ENCODE measurements around the gene TIMP3. TPM values are rescaled to one million over a fixed set of nuclear protein-coding genes. Genes with fewer than 3 reads are reported as not detected.
"Not testable (repeated sequence)": the region's sequence is repeated elsewhere in the genome, so short reads cannot be mapped to it uniquely, and the experiment has no call there.

TIMP3 gene
- polyA plus RNA-seq, 1 donor from 2014 or later = 0.72 TPM

DNA sequence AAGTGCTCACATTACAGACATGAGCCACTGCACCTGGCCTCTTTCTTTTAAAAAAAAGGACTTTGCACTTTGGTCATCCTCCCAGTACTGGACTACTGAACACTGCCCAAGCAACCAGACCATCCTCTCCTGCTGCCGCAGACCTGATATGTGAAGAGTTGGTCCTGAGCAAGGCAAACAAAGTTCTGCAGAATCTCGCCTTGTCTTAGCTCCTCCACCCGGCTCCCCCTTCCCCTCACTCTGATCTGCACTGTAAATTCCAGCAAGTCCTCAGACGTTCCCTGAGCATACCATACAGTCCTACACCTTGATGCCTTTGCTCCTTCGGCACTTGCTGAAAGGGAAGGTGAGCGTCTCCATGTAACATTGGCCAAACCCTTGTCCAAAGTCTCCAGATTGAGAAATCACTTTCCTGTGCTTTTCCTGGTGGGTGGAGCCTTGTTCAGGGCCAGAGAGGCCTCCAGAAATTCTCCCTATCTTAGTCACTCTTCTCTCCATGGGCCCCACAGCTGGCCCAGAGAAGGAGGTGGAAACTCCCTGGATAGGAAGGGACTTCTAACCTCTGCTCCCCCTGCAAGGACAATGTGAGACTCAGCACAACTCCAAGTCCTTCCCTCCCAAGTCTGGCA is 47.0 kb upstream of the TIMP3 start:
- H3K79me2 ChIP-seq (replicated peaks; ENCODE audit: insufficient read depth, low read length) = no peaks in the 10 kb centered on the region

DNA sequence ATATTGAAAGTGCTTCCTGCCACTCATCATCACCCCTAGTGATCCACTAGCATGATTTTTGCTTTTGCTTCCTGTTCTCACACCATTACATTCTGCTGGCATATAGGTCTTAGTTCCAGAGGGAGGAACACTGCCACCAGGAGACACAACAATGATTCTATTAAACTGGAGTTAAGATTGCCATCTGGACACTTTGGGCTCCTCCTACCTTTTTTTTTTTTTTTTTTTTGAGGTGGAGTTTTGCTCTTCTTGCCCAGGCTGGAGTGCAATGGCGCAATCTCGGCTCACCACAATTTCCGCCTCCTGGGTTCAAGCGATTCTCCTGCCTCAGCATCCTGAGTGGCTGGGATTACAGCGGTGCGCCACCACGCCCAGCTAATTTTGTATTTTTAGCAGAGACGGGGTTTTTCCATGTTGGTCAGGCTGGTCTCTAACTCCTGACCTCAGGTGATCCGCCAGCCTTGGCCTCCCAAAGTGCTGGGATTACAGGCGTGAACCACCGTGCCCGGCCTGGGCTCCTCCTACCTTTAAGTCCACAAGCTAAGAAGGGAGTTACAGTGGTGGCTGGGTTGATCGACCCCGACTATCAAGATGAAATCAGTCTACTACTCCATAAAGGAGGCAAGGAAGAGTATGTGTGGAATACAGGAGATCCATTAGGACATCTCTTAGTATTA is 44.3 kb upstream of the TIMP3 start:
- H3K9me3 ChIP-seq (ENCODE audit: low read length); H3K9ac ChIP-seq (ENCODE audit: low read length); H3K27me3 ChIP-seq (ENCODE audit: insufficient read depth, low read depth, low read length); H3K4me3 ChIP-seq (ENCODE audit: low read length); H3K79me2 ChIP-seq (replicated peaks; ENCODE audit: insufficient read depth, low read length); H3K27ac ChIP-seq (ENCODE audit: low read length); H3K9me2 ChIP-seq (ENCODE audit: insufficient read depth, low read length); H3K36me3 ChIP-seq (ENCODE audit: insufficient read depth, low read length); H3F3A ChIP-seq (ENCODE audit: insufficient read depth, low read length, poor library complexity, severe bottlenecking); H2AFZ ChIP-seq (ENCODE audit: low read depth, low read length); H4K20me1 ChIP-seq (ENCODE audit: insufficient read depth); H3K4me2 ChIP-seq (ENCODE audit: low read length): not testable (repeated sequence)

More for the DNA sequence above, 47.0 kb upstream of the TIMP3 start:
- TF ChIP-seq EZH2 (IDR thresholded peaks at IDR 0.05; ENCODE audit: borderline replicate concordance, insufficient read depth, low read length, poor library complexity, severe bottlenecking) (no peak), EP300 (conservative IDR thresholded peaks at IDR 0.05; ENCODE audit: poor library complexity, severe bottlenecking) (no peak), MXI1 (conservative IDR thresholded peaks at IDR 0.05; ENCODE audit: poor library complexity, severe bottlenecking) (no peak), POLR2AphosphoS5 (IDR thresholded peaks at IDR 0.05) (no peak), RAD21 (conservative IDR thresholded peaks at IDR 0.05) (no peak), TAF1 (IDR thresholded peaks at IDR 0.05; ENCODE audit: low read depth) (no peak), SMC3 (conservative IDR thresholded peaks at IDR 0.05; ENCODE audit: poor library complexity) (no peak)
- TF ChIP-seq, protein P1, sequence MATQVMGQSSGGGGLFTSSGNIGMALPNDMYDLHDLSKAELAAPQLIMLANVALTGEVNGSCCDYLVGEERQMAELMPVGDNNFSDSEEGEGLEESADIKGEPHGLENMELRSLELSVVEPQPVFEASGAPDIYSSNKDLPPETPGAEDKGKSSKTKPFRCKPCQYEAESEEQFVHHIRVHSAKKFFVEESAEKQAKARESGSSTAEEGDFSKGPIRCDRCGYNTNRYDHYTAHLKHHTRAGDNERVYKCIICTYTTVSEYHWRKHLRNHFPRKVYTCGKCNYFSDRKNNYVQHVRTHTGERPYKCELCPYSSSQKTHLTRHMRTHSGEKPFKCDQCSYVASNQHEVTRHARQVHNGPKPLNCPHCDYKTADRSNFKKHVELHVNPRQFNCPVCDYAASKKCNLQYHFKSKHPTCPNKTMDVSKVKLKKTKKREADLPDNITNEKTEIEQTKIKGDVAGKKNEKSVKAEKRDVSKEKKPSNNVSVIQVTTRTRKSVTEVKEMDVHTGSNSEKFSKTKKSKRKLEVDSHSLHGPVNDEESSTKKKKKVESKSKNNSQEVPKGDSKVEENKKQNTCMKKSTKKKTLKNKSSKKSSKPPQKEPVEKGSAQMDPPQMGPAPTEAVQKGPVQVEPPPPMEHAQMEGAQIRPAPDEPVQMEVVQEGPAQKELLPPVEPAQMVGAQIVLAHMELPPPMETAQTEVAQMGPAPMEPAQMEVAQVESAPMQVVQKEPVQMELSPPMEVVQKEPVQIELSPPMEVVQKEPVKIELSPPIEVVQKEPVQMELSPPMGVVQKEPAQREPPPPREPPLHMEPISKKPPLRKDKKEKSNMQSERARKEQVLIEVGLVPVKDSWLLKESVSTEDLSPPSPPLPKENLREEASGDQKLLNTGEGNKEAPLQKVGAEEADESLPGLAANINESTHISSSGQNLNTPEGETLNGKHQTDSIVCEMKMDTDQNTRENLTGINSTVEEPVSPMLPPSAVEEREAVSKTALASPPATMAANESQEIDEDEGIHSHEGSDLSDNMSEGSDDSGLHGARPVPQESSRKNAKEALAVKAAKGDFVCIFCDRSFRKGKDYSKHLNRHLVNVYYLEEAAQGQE (IDR thresholded peaks at IDR 0.05; ENCODE audit: borderline replicate concordance) = no peak
- TF ChIP-seq, protein P2, sequence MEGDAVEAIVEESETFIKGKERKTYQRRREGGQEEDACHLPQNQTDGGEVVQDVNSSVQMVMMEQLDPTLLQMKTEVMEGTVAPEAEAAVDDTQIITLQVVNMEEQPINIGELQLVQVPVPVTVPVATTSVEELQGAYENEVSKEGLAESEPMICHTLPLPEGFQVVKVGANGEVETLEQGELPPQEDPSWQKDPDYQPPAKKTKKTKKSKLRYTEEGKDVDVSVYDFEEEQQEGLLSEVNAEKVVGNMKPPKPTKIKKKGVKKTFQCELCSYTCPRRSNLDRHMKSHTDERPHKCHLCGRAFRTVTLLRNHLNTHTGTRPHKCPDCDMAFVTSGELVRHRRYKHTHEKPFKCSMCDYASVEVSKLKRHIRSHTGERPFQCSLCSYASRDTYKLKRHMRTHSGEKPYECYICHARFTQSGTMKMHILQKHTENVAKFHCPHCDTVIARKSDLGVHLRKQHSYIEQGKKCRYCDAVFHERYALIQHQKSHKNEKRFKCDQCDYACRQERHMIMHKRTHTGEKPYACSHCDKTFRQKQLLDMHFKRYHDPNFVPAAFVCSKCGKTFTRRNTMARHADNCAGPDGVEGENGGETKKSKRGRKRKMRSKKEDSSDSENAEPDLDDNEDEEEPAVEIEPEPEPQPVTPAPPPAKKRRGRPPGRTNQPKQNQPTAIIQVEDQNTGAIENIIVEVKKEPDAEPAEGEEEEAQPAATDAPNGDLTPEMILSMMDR (IDR thresholded peaks at IDR 0.05; ENCODE audit: poor library complexity, severe bottlenecking) = no peak
- Histone ChIP-seq H3K9me3 (ENCODE audit: low read length) (no peaks in the 10 kb centered on the region), H2AFZ (ENCODE audit: low read depth, low read length) (no peak overlapping the region), H3K27me3 (ENCODE audit: insufficient read depth, low read depth, low read length) (no peaks in the 10 kb centered on the region), H3K4me2 (ENCODE audit: low read length) (no peak overlapping the region), H3K4me3 (ENCODE audit: low read length) (no peak overlapping the region), H3K27ac (ENCODE audit: low read length) (no peak overlapping the region), H3K9me2 (ENCODE audit: insufficient read depth, low read length) (no peaks in the 10 kb centered on the region), H3K9ac (ENCODE audit: low read length) (no peak overlapping the region), H4K20me1 (ENCODE audit: insufficient read depth) (no peaks in the 10 kb centered on the region), H3F3A (ENCODE audit: insufficient read depth, low read length, poor library complexity, severe bottlenecking) (no peaks in the 10 kb centered on the region), H3K36me3 (ENCODE audit: insufficient read depth, low read length) (no peaks in the 10 kb centered on the region)
